GM10248 (cell line): ENCODE results near the gene STARD10.
"Not testable (repeated sequence)": the region's sequence is repeated elsewhere in the genome, so short reads cannot be mapped to it uniquely, and the experiment has no call there.

Source experiments
- CTCF ChIA-PET: fragments of 300-600 bp; sonication (Branson Sonifier 250); formaldehyde crosslinking; extraction: SDS; loops from one replicate; lab custom pipeline; 2021; ENCODE audit warnings: antibody characterized with exemption; lab: Yijun Ruan, JAX
- POLR2A ChIA-PET: fragments of 350-650 bp; sonication (Branson Sonifier 250); formaldehyde crosslinking; extraction: SDS; loops from one replicate; lab custom pipeline; 2020; ENCODE audit warnings: antibody characterized with exemption; lab: Yijun Ruan, JAX
- DNase-seq: peaks from one replicate; pipeline ENCODE4 v3.0.0; 2012; ENCODE audit errors: extremely low spot score
- CTCF ChIP-seq: IDR thresholded peaks from 2 replicates; pipeline ENCODE4 v1.5.1; 2012; ENCODE audit warnings: mild to moderate bottlenecking, low read depth; ENCODE audit errors: extremely low read depth, missing control alignments, control extremely low read depth

STARD10 gene

GRCh38 chr11:72828081-72828567, 34.3 kb upstream of the STARD10 start:
- ChIA-PET POLR2A (interaction anchor here (0.8 kb wide), 1 partner anchor 13 kb away, joined by 3 read pairs; no protein-coding TSS in a partner anchor), CTCF (interaction anchor here (0.9 to 9.5 kb wide), 12 partner anchors 15 to 415 kb away, joined by 3 to 204 read pairs (median 6); partner anchors contain the start of gene STARD10)
- TF ChIP-seq CTCF = no peak
- no peak for DNase-seq

GRCh38 chr11:72827656-72828055, 33.8 kb upstream of the STARD10 start:
- CTCF ChIA-PET = interaction anchor here (1.1 to 9.5 kb wide), 10 partner anchors 15 to 416 kb away, joined by 3 to 204 read pairs (median 6); partner anchors contain the start of gene STARD10
- POLR2A ChIA-PET = interaction anchor here (0.8 kb wide), 1 partner anchor 12 kb away, joined by 3 read pairs; no protein-coding TSS in a partner anchor

GRCh38 chr11:72826942-72827480, 33.2 kb upstream of the STARD10 start:
- ChIA-PET CTCF (interaction anchor here (1.2 to 9.5 kb wide), 6 partner anchors 14 to 416 kb away, joined by 4 to 204 read pairs (median 6); partner anchors contain the start of gene STARD10), POLR2A (no interaction called here)
- no peak for DNase-seq
- no peak for TF ChIP-seq CTCF

More at GRCh38 chr11:72827656-72828055, 33.8 kb upstream of the STARD10 start:
- DNase-seq = not testable (repeated sequence)

DNA sequence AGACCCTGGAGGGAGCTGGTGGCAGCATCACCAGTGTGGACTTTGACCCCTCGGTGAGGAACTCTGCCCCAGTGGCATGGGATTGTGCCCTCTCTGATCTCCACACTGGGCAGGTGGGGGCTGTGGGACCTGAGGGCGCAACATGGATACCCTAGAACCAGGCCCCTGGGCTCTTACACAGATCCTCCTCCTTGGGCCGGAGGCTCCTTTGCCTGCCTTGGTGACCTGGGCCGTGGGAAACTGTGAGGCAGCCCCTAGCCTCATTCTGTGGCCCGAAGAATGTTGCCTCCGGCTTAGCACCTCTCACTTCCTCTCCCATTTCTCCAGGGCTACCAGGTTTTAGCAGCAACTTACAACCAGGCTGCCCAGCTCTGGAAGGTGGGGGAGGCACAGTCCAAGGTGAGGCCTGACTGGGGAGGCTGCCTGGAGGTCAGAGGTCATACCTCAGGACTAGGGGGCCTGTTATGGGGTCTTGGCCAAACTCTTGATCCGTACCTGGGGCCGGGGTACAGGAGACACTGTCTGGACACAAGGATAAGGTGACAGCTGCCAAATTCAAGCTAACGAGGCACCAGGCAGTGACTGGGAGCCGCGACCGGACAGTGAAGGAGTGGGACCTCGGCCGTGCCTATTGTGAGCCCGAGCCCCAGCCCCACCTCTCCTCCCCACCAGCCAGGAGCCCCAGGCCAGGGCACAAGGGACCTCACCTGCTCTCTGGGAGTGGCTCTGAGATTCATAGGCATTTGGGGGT, 32.5 kb upstream of the STARD10 start:
- CTCF ChIA-PET = interaction anchor here (0.9 to 9.5 kb wide), 5 partner anchors 13 to 352 kb away, joined by 3 to 204 read pairs (median 4); partner anchors contain the start of gene STARD10
- POLR2A ChIA-PET = interaction anchor here (0.6 to 1.2 kb wide), 2 partner anchors 11 to 213 kb away, joined by 3 to 4 read pairs; no protein-coding TSS in a partner anchor
- DNase-seq = no peak
- no peak for TF ChIP-seq CTCF

- TF ChIP-seq CTCF = no peak
- no peak for DNase-seq
- ChIA-PET POLR2A (interaction anchor here (0.6 to 1.2 kb wide), 2 partner anchors 10 to 214 kb away, joined by 3 to 4 read pairs; no protein-coding TSS in a partner anchor), CTCF (interaction anchor here (0.9 to 1.5 kb wide), 4 partner anchors 13 to 353 kb away, joined by 3 to 5 read pairs (median 4); partner anchors contain the start of gene STARD10)
These were observed 31.8 kb upstream of the STARD10 start for GRCh38 chr11:72825661-72826060.

- ChIA-PET CTCF (interaction anchor here (0.8 to 2.8 kb wide), 5 partner anchors 12 to 360 kb away, joined by 4 to 15 read pairs (median 5); partner anchors contain the start of gene STARD10), POLR2A (interaction anchor here (1.2 to 1.4 kb wide), 2 partner anchors 9 to 12 kb away, joined by 3 read pairs; no protein-coding TSS in a partner anchor)
- DNase-seq = no peak
- no peak for TF ChIP-seq CTCF
These were observed 31.1 kb upstream of the STARD10 start for GRCh38 chr11:72824811-72825505.
